ENCODE data around the gene BACH1. TPM values are rescaled to one million over a fixed set of nuclear protein-coding genes. Genes with fewer than 3 reads are reported as not detected.

The BACH1 gene
- total and polyA plus RNA-seq, 2 donors (not counting 3 experiments of a cell fraction or from before 2014, with no cell fraction given) = 7.2 to 28.8 TPM

GRCh38 chr21:29321217-29321616, 22.5 kb downstream of the BACH1 start:
- no peak for TF ChIP-seq CTCF (IDR thresholded peaks at IDR 0.05; ENCODE audit: extremely low read depth in 1 of 2, insufficient read depth in 1 of 2, low read depth in 1 of 2, low read length in 2 of 2)
- no peak for TF ChIP-seq FOS (IDR thresholded peaks at IDR 0.05; ENCODE audit: borderline replicate concordance, insufficient read depth, low read length)
- no peak for TF ChIP-seq POLR2AphosphoS5 (IDR thresholded peaks at IDR 0.05; ENCODE audit: insufficient read depth, low read depth, low read length)
- no peak for TF ChIP-seq MYC (IDR thresholded peaks at IDR 0.05; ENCODE audit: low read depth, low read length)
- no peak for TF ChIP-seq JUN (IDR thresholded peaks at IDR 0.05; ENCODE audit: borderline replicate concordance, insufficient read depth, insufficient read length, low read depth)
- no peak for TF ChIP-seq MAX (IDR thresholded peaks at IDR 0.05; ENCODE audit: insufficient read depth, insufficient read length)
- no peak for TF ChIP-seq GATA2 (IDR thresholded peaks at IDR 0.05; ENCODE audit: insufficient read depth, insufficient read length, low read depth, low read length)
- DNase-seq (ENCODE audit: low read depth, low spot score) = no peak
- Histone ChIP-seq H3K9me3 (replicated peaks; ENCODE audit: control insufficient read depth, insufficient read depth, low read length) (no peaks in the 10 kb centered on the region), H3K4me3 (replicated peaks in 1 of 3; ENCODE audit: insufficient read depth in 1 of 3, low read depth in 1 of 3, low read length in 3 of 3) (no peak overlapping the region), H3K79me2 (ENCODE audit: control insufficient read depth, insufficient read depth, low read length) (peaks cover 74% of the 10 kb centered on the region), H3K4me2 (ENCODE audit: insufficient read depth, low read length) (no peak overlapping the region), H3K27ac (ENCODE audit: insufficient read depth, low read depth, low read length) (no peak overlapping the region), H3K36me3 (ENCODE audit: control insufficient read depth in 2 of 2, extremely low read depth in 1 of 2, insufficient read depth in 2 of 2, low read length in 2 of 2) (peaks cover 3 to 6% of the 10 kb centered on the region in 2 experiments), H3K9me1 (replicated peaks; ENCODE audit: control insufficient read depth, extremely low read depth, insufficient read depth, low read length) (no peaks in the 10 kb centered on the region), H3K27me3 (ENCODE audit: control insufficient read depth in 2 of 2, insufficient read depth in 2 of 2, low read length in 2 of 2) (no peaks in the 10 kb centered on the region), H3K4me1 (ENCODE audit: control insufficient read depth, extremely low read depth, insufficient read depth, low read length) (peaks cover 3% of the 10 kb centered on the region), H4K20me1 (replicated peaks; ENCODE audit: control insufficient read depth, extremely low read depth, insufficient read depth, low read length) (peaks cover 18% of the 10 kb centered on the region), H2AFZ (ENCODE audit: low read depth, low read length) (no peak overlapping the region), H3K9ac (replicated peaks; ENCODE audit: extremely low read depth, insufficient read depth, low read length) (no peak overlapping the region)
- intact Hi-C loops (cut with micrococcal nuclease) = loop anchor here (2.0 kb wide), 1 partner anchor 14 kb away; no protein-coding TSS in a partner anchor
- CTCF ChIA-PET = interaction anchor here (1.3 kb wide), 1 partner anchor 132 kb away, joined by 3 read pairs; no protein-coding TSS in a partner anchor
- no peak for FAIRE-seq
- dilution Hi-C loops (cut with MboI; ENCODE audit: extremely low pct_ligation_motif_present, low sequenced_read_pairs) = no loop called here
- BruUV-seq (replicated peaks) = no TSS peak
- POLR2A ChIA-PET = no interaction called here

All from endothelial cell of umbilical vein (primary cell).